Endodermal cell (in vitro differentiated cells): ENCODE data around the gene TCOF1. TPM values are rescaled to one million over a fixed set of nuclear protein-coding genes. Genes with fewer than 3 reads are reported as not detected.

Source experiments
- DNase-seq: peaks from one replicate; pipeline ENCODE4 v3.0.0-alpha.2; 2017
- H3K27ac ChIP-seq: 2 replicates; pipeline ENCODE4 v1.5.1; 2013; ENCODE audit warnings: mild to moderate bottlenecking, low read depth, low read length, moderate library complexity
- H3K27me3 ChIP-seq: 2 replicates; pipeline ENCODE4 v1.6.1; 2013; ENCODE audit warnings: mild to moderate bottlenecking, low read length, moderate library complexity; ENCODE audit not compliant: insufficient read depth, control insufficient read depth, poor library complexity, severe bottlenecking
- H3K36me3 ChIP-seq: 2 replicates; pipeline ENCODE4 v1.7.0; 2013; ENCODE audit warnings: mild to moderate bottlenecking, low read length, moderate library complexity; ENCODE audit not compliant: control insufficient read depth, insufficient read depth
- H3K4me1 ChIP-seq: one replicate; pipeline ENCODE4 v1.7.0; 2013; ENCODE audit warnings: low read length; ENCODE audit not compliant: control insufficient read depth, insufficient read depth
- H3K4me3 ChIP-seq: 2 replicates; pipeline ENCODE4 v1.5.1; 2013; ENCODE audit warnings: mild to moderate bottlenecking, low read length, moderate library complexity
- H3K9ac ChIP-seq: 2 replicates; pipeline ENCODE4 v1.6.1; 2013; ENCODE audit warnings: mild to moderate bottlenecking, low read length, moderate library complexity; ENCODE audit not compliant: poor library complexity, severe bottlenecking; ENCODE audit errors: extremely low read depth
- H3K9me3 ChIP-seq: 2 replicates; pipeline ENCODE4 v1.6.1; 2013; ENCODE audit warnings: mild to moderate bottlenecking, low read length, moderate library complexity; ENCODE audit not compliant: control insufficient read depth
- H3K27ac Mint-ChIP-seq: 2 replicates; pipeline ENCODE4 v1.8.0; 2020; ENCODE audit warnings: mixed read lengths
- H3K27me3 Mint-ChIP-seq: 2 replicates; pipeline ENCODE4 v1.8.0; 2021; ENCODE audit warnings: mild to moderate bottlenecking, mixed read lengths; ENCODE audit not compliant: insufficient read depth
- H3K36me3 Mint-ChIP-seq: 2 replicates; pipeline ENCODE4 v1.8.0; 2020; ENCODE audit warnings: low read depth, mixed read lengths
- H3K4me1 Mint-ChIP-seq: 2 replicates; pipeline ENCODE4 v1.8.0; 2020; ENCODE audit warnings: mixed read lengths
- H3K4me3 Mint-ChIP-seq: 2 replicates; pipeline ENCODE4 v1.8.0; 2020; ENCODE audit warnings: mild to moderate bottlenecking, moderate library complexity, mixed read lengths
- H3K9me3 Mint-ChIP-seq: 2 replicates; pipeline ENCODE4 v1.8.0; 2020; ENCODE audit warnings: mild to moderate bottlenecking, mixed read lengths
- CTCF ChIP-seq: fragments of 200-600 bp; sonication (generic); conservative IDR thresholded peaks from 2 replicates; pipeline ENCODE4 v1.5.0; 2021; ENCODE audit warnings: antibody characterized with exemption, mild to moderate bottlenecking
- WGBS, 2 experiments: methylation state at CpG; one replicate each; pipeline versions ENCODE4 v1.1.5 to v1.1.7; 2013; ENCODE audit warnings: missing lambda C conversion rate in 2 of 2, mixed read lengths in 1 of 2; ENCODE audit not compliant: insufficient coverage in 1 of 2, insufficient read length in 1 of 2; 5-methylcytosine and 5-hydroxymethylcytosine counted together
- total RNA-seq, 2 donors: library from RNA; stranded (reverse); fragmentation: NEBNext Ultra II Directional in 1 of 2; extraction: Animal tissue kit (Norgen Biotek cat#: 25700) in 1 of 2; gene quantifications; 2 replicates in 1 of 2; 3 replicates in 1 of 2; pipeline ENCODE4 v1.2.1, GENCODE V29; 2021

The TCOF1 gene
- total RNA-seq, 2 donors from 2014 or later = 88.8 to 107 TPM

GRCh38 chr5:150309886-150310239 is 47.6 kb upstream of the TCOF1 start:
- Mint-ChIP-seq H3K27ac (no peak overlapping the region), H3K27me3 (peaks cover 14% of the 10 kb centered on the region)
- H3K9ac ChIP-seq = no peak overlapping the region

GRCh38 chr5:150310246-150310645 is 47.3 kb upstream of the TCOF1 start:
- H3K27ac ChIP-seq = no peak overlapping the region
- no peak overlapping the region for H3K4me3 ChIP-seq
- Mint-ChIP-seq H3K4me1 (peaks cover 8% of the 10 kb centered on the region), H3K4me3 (no peak overlapping the region), H3K27ac (no peak overlapping the region), H3K9me3 (no peaks in the 10 kb centered on the region), H3K36me3 (no peaks in the 10 kb centered on the region), H3K27me3 (peaks cover 11% of the 10 kb centered on the region)
- H3K4me1 ChIP-seq = no peaks in the 10 kb centered on the region
- no peak overlapping the region for H3K9ac ChIP-seq
- DNase-seq = no peak
- no peaks in the 10 kb centered on the region for H3K9me3 ChIP-seq
- no peaks in the 10 kb centered on the region for H3K36me3 ChIP-seq
- no peak for TF ChIP-seq CTCF
- H3K27me3 ChIP-seq = peaks cover 3% of the 10 kb centered on the region
- 83 to 93% methylated on average over 1 to 5 of the region's 5 CpGs for WGBS, 2 experiments

More at GRCh38 chr5:150309886-150310239, 47.6 kb upstream of the TCOF1 start:
- Histone ChIP-seq H3K9me3 (no peaks in the 10 kb centered on the region), H3K4me1 (no peaks in the 10 kb centered on the region), H3K36me3 (no peaks in the 10 kb centered on the region), H3K4me3 (no peak overlapping the region), H3K27me3 (peaks cover 3% of the 10 kb centered on the region), H3K27ac (peak overlapping the region; percentile 29)
- H3K4me3 Mint-ChIP-seq = no peak overlapping the region
- H3K9me3 Mint-ChIP-seq = no peaks in the 10 kb centered on the region
- TF ChIP-seq CTCF = no peak
- H3K36me3 Mint-ChIP-seq = no peaks in the 10 kb centered on the region
- no peak for DNase-seq
- WGBS, 2 experiments = 84 to 89% methylated on average over 1 of the region's 1 CpG
- H3K4me1 Mint-ChIP-seq = peaks cover 8% of the 10 kb centered on the region

DNA sequence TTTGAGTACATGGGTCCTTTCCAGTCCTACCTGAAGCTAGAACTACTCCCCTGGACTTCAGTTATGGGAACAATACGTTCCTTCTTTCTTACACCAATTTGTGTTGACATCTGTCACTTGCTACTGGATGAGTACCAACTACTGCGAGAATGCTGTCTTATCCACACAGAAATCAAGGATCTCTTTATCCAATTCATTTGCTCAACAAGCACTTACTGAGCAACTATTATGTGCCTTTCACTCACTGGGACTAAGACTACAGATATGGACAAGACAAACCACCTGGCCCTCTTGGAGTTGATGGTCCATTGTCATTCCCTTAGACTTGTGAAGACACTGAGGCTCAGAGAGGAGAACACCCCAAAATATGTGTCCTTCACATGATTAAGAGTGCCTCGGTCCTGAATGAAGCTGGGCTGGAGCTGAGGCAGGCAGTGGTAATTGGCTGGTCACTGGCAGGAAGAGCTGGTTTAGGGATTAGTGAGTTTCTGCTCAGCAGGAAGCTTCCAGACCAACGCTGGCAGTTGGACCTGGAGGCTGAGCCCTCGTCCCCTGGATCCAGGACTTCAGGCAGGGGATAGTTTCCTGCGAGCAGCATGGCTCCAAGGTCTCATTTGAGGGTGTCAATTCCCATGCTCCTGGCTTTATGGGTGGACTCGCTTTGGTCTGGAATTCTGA is 46.3 kb upstream of the TCOF1 start:
- Mint-ChIP-seq H3K27ac (no peak overlapping the region), H3K36me3 (no peaks in the 10 kb centered on the region), H3K4me3 (no peak overlapping the region), H3K4me1 (peaks cover 4% of the 10 kb centered on the region), H3K9me3 (no peaks in the 10 kb centered on the region), H3K27me3 (peaks cover 7% of the 10 kb centered on the region)
- peak; percentile 80 for DNase-seq
- Histone ChIP-seq H3K36me3 (no peaks in the 10 kb centered on the region), H3K4me1 (no peaks in the 10 kb centered on the region), H3K27me3 (peaks cover 3% of the 10 kb centered on the region), H3K9ac (no peak overlapping the region), H3K4me3 (no peak overlapping the region), H3K9me3 (no peaks in the 10 kb centered on the region), H3K27ac (no peak overlapping the region)
- 78 to 82% methylated on average over 5 to 7 of the region's 7 CpGs for WGBS, 2 experiments
- no peak for TF ChIP-seq CTCF
